ENCODE results near the gene DCUN1D2.

Gene DCUN1D2

GRCh38 chr13:113413178-113413897 lies 77.2 kb downstream of the DCUN1D2 start:
- H3K27ac ChIP-seq (replicated peaks), result no peak overlapping the region
- H3K4me3 ChIP-seq (replicated peaks; ENCODE audit: insufficient read depth, low read length), result no peak overlapping the region
- TF ChIP-seq, protein P1, sequence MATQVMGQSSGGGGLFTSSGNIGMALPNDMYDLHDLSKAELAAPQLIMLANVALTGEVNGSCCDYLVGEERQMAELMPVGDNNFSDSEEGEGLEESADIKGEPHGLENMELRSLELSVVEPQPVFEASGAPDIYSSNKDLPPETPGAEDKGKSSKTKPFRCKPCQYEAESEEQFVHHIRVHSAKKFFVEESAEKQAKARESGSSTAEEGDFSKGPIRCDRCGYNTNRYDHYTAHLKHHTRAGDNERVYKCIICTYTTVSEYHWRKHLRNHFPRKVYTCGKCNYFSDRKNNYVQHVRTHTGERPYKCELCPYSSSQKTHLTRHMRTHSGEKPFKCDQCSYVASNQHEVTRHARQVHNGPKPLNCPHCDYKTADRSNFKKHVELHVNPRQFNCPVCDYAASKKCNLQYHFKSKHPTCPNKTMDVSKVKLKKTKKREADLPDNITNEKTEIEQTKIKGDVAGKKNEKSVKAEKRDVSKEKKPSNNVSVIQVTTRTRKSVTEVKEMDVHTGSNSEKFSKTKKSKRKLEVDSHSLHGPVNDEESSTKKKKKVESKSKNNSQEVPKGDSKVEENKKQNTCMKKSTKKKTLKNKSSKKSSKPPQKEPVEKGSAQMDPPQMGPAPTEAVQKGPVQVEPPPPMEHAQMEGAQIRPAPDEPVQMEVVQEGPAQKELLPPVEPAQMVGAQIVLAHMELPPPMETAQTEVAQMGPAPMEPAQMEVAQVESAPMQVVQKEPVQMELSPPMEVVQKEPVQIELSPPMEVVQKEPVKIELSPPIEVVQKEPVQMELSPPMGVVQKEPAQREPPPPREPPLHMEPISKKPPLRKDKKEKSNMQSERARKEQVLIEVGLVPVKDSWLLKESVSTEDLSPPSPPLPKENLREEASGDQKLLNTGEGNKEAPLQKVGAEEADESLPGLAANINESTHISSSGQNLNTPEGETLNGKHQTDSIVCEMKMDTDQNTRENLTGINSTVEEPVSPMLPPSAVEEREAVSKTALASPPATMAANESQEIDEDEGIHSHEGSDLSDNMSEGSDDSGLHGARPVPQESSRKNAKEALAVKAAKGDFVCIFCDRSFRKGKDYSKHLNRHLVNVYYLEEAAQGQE (IDR thresholded peaks at IDR 0.05; ENCODE audit: insufficient replicate concordance, low read depth), result no peak
- TF ChIP-seq POLR2AphosphoS5 (IDR thresholded peaks at IDR 0.05; ENCODE audit: low read depth), result no peak
- no peak for TF ChIP-seq CTCF (IDR thresholded peaks at IDR 0.05; ENCODE audit: insufficient read depth, low read length)
- TF ChIP-seq SPI1 (IDR thresholded peaks at IDR 0.05; ENCODE audit: borderline replicate concordance, low read depth), result no peak
- no peak for TF ChIP-seq GABPA (IDR thresholded peaks at IDR 0.05; ENCODE audit: low read depth)
- H3K27me3 ChIP-seq (ENCODE audit: insufficient read depth, poor library complexity, severe bottlenecking), result no peaks in the 10 kb centered on the region
- DNase-seq (ENCODE audit: low read depth in 1 of 2, low spot score in 1 of 2), result no peak

DNA sequence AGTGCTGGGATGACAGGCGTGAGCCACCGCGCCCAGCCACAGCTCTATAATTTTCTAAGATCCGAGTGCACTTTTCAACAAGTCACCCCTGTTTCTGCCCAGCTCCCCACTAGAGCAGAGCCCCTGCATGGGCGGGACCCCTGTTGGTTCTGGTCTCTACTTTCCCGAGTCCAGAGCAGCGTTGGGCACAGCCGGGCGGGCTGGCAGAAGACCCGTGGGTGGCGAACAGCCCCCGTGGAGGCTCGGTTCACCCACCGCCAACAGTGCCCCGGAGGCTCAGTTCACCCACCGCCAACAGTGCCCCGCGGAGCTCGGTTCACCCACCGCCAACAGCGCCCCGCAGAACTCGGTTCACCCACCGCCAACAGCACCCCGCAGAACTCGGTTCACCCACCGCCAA lies 78.1 kb downstream of the DCUN1D2 start:
- no peak overlapping the region for H3K27ac ChIP-seq (replicated peaks)
- peaks cover 4% of the 10 kb centered on the region for H3K27me3 ChIP-seq (ENCODE audit: insufficient read depth, poor library complexity, severe bottlenecking)
- H3K4me3 ChIP-seq (replicated peaks; ENCODE audit: insufficient read depth, low read length), result no peak overlapping the region
- TF ChIP-seq GABPA (IDR thresholded peaks at IDR 0.05; ENCODE audit: low read depth), result no peak
- TF ChIP-seq, protein P1 (IDR thresholded peaks at IDR 0.05; ENCODE audit: insufficient replicate concordance, low read depth), result no peak
- TF ChIP-seq POLR2AphosphoS5 (IDR thresholded peaks at IDR 0.05; ENCODE audit: low read depth), result no peak
- no peak for TF ChIP-seq SPI1 (IDR thresholded peaks at IDR 0.05; ENCODE audit: borderline replicate concordance, low read depth)
- no peak for TF ChIP-seq CTCF (IDR thresholded peaks at IDR 0.05; ENCODE audit: insufficient read depth, low read length)
- DNase-seq (ENCODE audit: low read depth in 1 of 2, low spot score in 1 of 2), result no peak

- TF ChIP-seq, protein P1 (IDR thresholded peaks at IDR 0.05; ENCODE audit: insufficient replicate concordance, low read depth), result no peak
- TF ChIP-seq POLR2AphosphoS5 (IDR thresholded peaks at IDR 0.05; ENCODE audit: low read depth) (no peak), CTCF (IDR thresholded peaks at IDR 0.05; ENCODE audit: insufficient read depth, low read length) (no peak), GABPA (IDR thresholded peaks at IDR 0.05; ENCODE audit: low read depth) (no peak), SPI1 (IDR thresholded peaks at IDR 0.05; ENCODE audit: borderline replicate concordance, low read depth) (no peak)
- no peak overlapping the region for H3K4me3 ChIP-seq (replicated peaks; ENCODE audit: insufficient read depth, low read length)
- no peak for DNase-seq (ENCODE audit: low read depth in 1 of 2, low spot score in 1 of 2)
- H3K27ac ChIP-seq (replicated peaks), result no peak overlapping the region
- H3K27me3 ChIP-seq (ENCODE audit: insufficient read depth, poor library complexity, severe bottlenecking), result peaks cover 14% of the 10 kb centered on the region
These were observed 79.1 kb downstream of the DCUN1D2 start for GRCh38 chr13:113411216-113412023.

All from HL-60 (cell line).